OCI-LY7 (cell line): ENCODE results near the gene ARMH2.

Source experiments
- EZH2phosphoT487 ChIP-seq: fragments of 200-600 bp; sonication (generic); IDR thresholded peaks from 2 replicates; pipeline ENCODE4 v1.6.1; 2018; ENCODE audit warnings: low read depth, borderline replicate concordance, mild to moderate bottlenecking, mixed run types, antibody characterized with exemption, low read length, moderate library complexity, mixed read lengths
- TF ChIP-seq, protein P1 (sequence below): fragments of 200-600 bp; sonication (generic); conservative IDR thresholded peaks from 2 replicates; pipeline ENCODE4 v1.5.1; 2014; ENCODE audit warnings: mild to moderate bottlenecking, antibody characterized with exemption, low read length, moderate library complexity, mixed read lengths

DNA sequence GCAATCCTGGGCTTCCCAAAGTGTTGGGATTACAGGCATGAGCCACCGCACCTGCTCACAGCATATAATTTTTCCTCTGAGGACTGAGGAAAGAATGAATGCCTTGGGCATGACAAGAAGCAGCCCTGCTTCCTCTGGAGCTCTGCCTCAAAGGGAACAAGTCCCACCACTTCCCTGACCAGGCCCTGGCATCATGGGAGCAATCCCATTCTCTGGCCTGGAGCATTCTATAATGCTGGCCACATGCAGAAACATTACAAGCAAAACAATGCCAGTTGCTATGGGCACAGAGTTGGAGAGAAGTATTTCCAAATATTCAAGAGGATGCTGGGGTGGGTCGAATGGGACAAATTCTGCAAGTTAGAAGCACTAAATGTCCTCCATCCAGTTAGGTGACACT, 41.5 kb upstream of the ARMH2 start:
- TF ChIP-seq, protein P1, sequence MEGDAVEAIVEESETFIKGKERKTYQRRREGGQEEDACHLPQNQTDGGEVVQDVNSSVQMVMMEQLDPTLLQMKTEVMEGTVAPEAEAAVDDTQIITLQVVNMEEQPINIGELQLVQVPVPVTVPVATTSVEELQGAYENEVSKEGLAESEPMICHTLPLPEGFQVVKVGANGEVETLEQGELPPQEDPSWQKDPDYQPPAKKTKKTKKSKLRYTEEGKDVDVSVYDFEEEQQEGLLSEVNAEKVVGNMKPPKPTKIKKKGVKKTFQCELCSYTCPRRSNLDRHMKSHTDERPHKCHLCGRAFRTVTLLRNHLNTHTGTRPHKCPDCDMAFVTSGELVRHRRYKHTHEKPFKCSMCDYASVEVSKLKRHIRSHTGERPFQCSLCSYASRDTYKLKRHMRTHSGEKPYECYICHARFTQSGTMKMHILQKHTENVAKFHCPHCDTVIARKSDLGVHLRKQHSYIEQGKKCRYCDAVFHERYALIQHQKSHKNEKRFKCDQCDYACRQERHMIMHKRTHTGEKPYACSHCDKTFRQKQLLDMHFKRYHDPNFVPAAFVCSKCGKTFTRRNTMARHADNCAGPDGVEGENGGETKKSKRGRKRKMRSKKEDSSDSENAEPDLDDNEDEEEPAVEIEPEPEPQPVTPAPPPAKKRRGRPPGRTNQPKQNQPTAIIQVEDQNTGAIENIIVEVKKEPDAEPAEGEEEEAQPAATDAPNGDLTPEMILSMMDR, result no peak
- TF ChIP-seq EZH2phosphoT487, result no peak
